Caki2 (cell line): Measurements from ENCODE around the gene MCCD1. TPM values are rescaled to one million over a fixed set of nuclear protein-coding genes. Genes with fewer than 3 reads are reported as not detected.

ENCODE experiments used
- DNase-seq: peaks from one replicate; pipeline ENCODE4 v3.0.0-alpha.2; 2015; ENCODE audit warnings: low read depth
- in situ Hi-C: cut with HindIII; loops from 2 replicates; pipeline ENCODE4 v1.10.0; 2016; ENCODE audit warnings: low sequenced_read_pairs, low pct_unique_long_range_greater_than_20kb, mixed read lengths
- total RNA-seq: library from RNA; depleted of rRNA; stranded (reverse); fragments of >200 nt; shearing (Covaris generic); gene quantifications from 2 replicates; pipeline ENCODE4 v1.2.3, GENCODE V29; 2014; ENCODE audit warnings: low replicate concordance; rRNA removed

The MCCD1 gene
- total RNA-seq, 1 experiment from 2014 or later: not detected

- DNase-seq: peak; percentile 79
- in situ Hi-C loops: no loop called here
Observed at GRCh38 chr6:31578184-31579118, 49.7 kb downstream of the MCCD1 start.

DNA sequence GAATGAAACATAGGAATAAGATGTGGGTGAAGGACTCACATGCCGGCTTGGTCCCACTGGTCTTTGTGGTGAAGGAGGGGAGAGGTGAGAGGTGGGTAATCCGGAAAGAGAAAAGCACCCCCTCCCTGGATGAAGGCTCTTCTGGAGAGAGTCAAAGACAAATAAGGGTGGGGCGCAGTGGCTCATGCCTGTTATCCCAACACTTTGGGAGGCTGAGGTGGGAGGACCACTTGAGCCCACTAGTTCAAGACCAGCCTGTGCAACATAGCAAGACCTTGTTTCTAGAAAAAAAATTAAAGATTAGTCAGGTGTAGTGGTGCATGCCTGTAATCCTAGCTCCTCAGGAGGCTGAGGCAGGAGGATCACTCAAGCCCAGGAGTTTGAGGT is 50.4 kb downstream of the MCCD1 start:
- in situ Hi-C loops: no loop called here
- DNase-seq: no peak

Other genes starting within 250 kb of the MCCD1 start
- 379 and 544 TPM in 2 replicates for gene HLA-B, start 171.8 kb upstream of the MCCD1 start, total RNA-seq
- gene MICA, start 125.4 kb upstream of the MCCD1 start, total RNA-seq: 28.9 and 34.3 TPM in 2 replicates
- 11.5 and 18.2 TPM in 2 replicates for gene MICB, start 30.8 kb upstream of the MCCD1 start, total RNA-seq
- 623 and 688 TPM in 2 replicates for gene DDX39B, start 13.0 kb downstream of the MCCD1 start, total RNA-seq
- 0.14 and 0.64 TPM in 2 replicates for gene ATP6V1G2, start 17.6 kb downstream of the MCCD1 start, total RNA-seq
- 52.6 and 56.1 TPM in 2 replicates for gene NFKBIL1, start 18.6 kb downstream of the MCCD1 start, total RNA-seq
- gene LTA, start 43.3 kb downstream of the MCCD1 start, total RNA-seq: not detected in 2 replicates
- 0.91 and 4.3 TPM in 2 replicates for gene TNF, start 46.6 kb downstream of the MCCD1 start, total RNA-seq
- gene LTB, start 53.5 kb downstream of the MCCD1 start, total RNA-seq: not detected in 2 replicates
- not detected in 2 replicates for gene LST1, start 57.3 kb downstream of the MCCD1 start, total RNA-seq
- gene NCR3, start 64.0 kb downstream of the MCCD1 start, total RNA-seq: not detected in 2 replicates
- gene AIF1, start 86.3 kb downstream of the MCCD1 start, total RNA-seq: not detected in 2 replicates
- 31.0 and 36.2 TPM in 2 replicates for gene PRRC2A, start 91.8 kb downstream of the MCCD1 start, total RNA-seq
- 286 and 338 TPM in 2 replicates for gene BAG6, start 123.7 kb downstream of the MCCD1 start, total RNA-seq
- 9.2 TPM in 1 of 2 replicates, not detected in the other for gene APOM, start 126.9 kb downstream of the MCCD1 start, total RNA-seq
- gene C6orf47, start 131.8 kb downstream of the MCCD1 start, total RNA-seq: 12.4 and 21.5 TPM in 2 replicates
- 35.2 and 52.4 TPM in 2 replicates for gene GPANK1, start 136.0 kb downstream of the MCCD1 start, total RNA-seq
- 66.9 and 104 TPM in 2 replicates for gene CSNK2B, start 137.1 kb downstream of the MCCD1 start, total RNA-seq
- gene LY6G5B, start 141.0 kb downstream of the MCCD1 start, total RNA-seq: not detected in 2 replicates
- 0.30 TPM in 1 of 2 replicates, not detected in the other for gene LY6G5C, start 152.1 kb downstream of the MCCD1 start, total RNA-seq
- 46.9 and 75.6 TPM in 2 replicates for gene ABHD16A, start 174.4 kb downstream of the MCCD1 start, total RNA-seq
- not detected in 2 replicates for gene LY6G6F, start 177.9 kb downstream of the MCCD1 start, total RNA-seq
- not detected in 2 replicates for gene LY6G6D, start 186.4 kb downstream of the MCCD1 start, total RNA-seq
- not detected in 2 replicates for gene LY6G6C, start 192.8 kb downstream of the MCCD1 start, total RNA-seq
- gene MPIG6B, start 194.4 kb downstream of the MCCD1 start, total RNA-seq: not detected in 2 replicates
- gene DDAH2, start 200.3 kb downstream of the MCCD1 start, total RNA-seq: 214 and 216 TPM in 2 replicates
- 1,335 and 1,598 TPM in 2 replicates for gene CLIC1, start 207.6 kb downstream of the MCCD1 start, total RNA-seq
- gene MSH5, start 211.0 kb downstream of the MCCD1 start, total RNA-seq: 20.2 and 54.7 TPM in 2 replicates
- gene SAPCD1, start 233.7 kb downstream of the MCCD1 start, total RNA-seq: 6.2 TPM in 1 of 2 replicates, not detected in the other
- gene VWA7, start 248.4 kb downstream of the MCCD1 start, total RNA-seq: 5.5 and 6.1 TPM in 2 replicates